NT2/D1 (cell line): ENCODE measurements around the gene TMEM182.

Experiments
- DNase-seq: peaks from one replicate; pipeline ENCODE4 v3.0.0-alpha.2; 2011; ENCODE audit warnings: low read depth, low spot score
- H3K27me3 ChIP-seq: 2 replicates; pipeline ENCODE4 v1.6.0; 2011; ENCODE audit warnings: mild to moderate bottlenecking; ENCODE audit not compliant: insufficient read length, insufficient read depth
- H3K36me3 ChIP-seq: 2 replicates; pipeline ENCODE4 v1.6.1; 2011; ENCODE audit warnings: mild to moderate bottlenecking, low read length, mixed read lengths; ENCODE audit not compliant: insufficient read depth, insufficient read length
- H3K4me1 ChIP-seq: 2 replicates; pipeline ENCODE4 v1.5.1; 2011; ENCODE audit not compliant: insufficient read depth, insufficient read length
- H3K4me3 ChIP-seq: 2 replicates; pipeline ENCODE4 v1.5.1; 2011; ENCODE audit warnings: low read depth; ENCODE audit not compliant: insufficient read length
- H3K9ac ChIP-seq: 2 replicates; pipeline ENCODE4 v1.6.0; 2011; ENCODE audit warnings: low read depth; ENCODE audit not compliant: insufficient read length
- H3K9me3 ChIP-seq: 2 replicates; pipeline ENCODE4 v1.5.1; 2011; ENCODE audit warnings: mild to moderate bottlenecking, low read length; ENCODE audit not compliant: insufficient read depth
- SUZ12 ChIP-seq: IDR thresholded peaks from 2 replicates; pipeline ENCODE4 v1.6.1; 2011; ENCODE audit not compliant: insufficient read length, insufficient read depth; ENCODE audit errors: extremely low read depth
- YY1 ChIP-seq: IDR thresholded peaks from 2 replicates; pipeline ENCODE4 v1.6.1; 2011; ENCODE audit not compliant: insufficient read length, insufficient read depth
- ZNF274 ChIP-seq: IDR thresholded peaks from 2 replicates; pipeline ENCODE4 v1.6.1; 2011; ENCODE audit warnings: mild to moderate bottlenecking, low read depth, low read length

TMEM182 gene

GRCh38 chr2:102832789-102833188 lies 71.0 kb downstream of the TMEM182 start:
- no peaks in the 10 kb centered on the region for H3K9me3 ChIP-seq
- no peaks in the 10 kb centered on the region for H3K27me3 ChIP-seq
- TF ChIP-seq YY1: no peak
- TF ChIP-seq ZNF274: no peak
- no peak for TF ChIP-seq SUZ12
- DNase-seq: no peak
- no peaks in the 10 kb centered on the region for H3K36me3 ChIP-seq
- no peaks in the 10 kb centered on the region for H3K4me1 ChIP-seq
- no peak overlapping the region for H3K4me3 ChIP-seq
- H3K9ac ChIP-seq: no peak overlapping the region

GRCh38 chr2:102834523-102835273 lies 72.9 kb downstream of the TMEM182 start:
- Histone ChIP-seq H3K36me3 (no peaks in the 10 kb centered on the region), H3K4me3 (no peak overlapping the region), H3K9me3 (no peaks in the 10 kb centered on the region), H3K27me3 (no peaks in the 10 kb centered on the region), H3K4me1 (no peaks in the 10 kb centered on the region), H3K9ac (no peak overlapping the region)
- no peak for DNase-seq
- no peak for TF ChIP-seq SUZ12
- TF ChIP-seq YY1: no peak
- TF ChIP-seq ZNF274: no peak

GRCh38 chr2:102837626-102838198 lies 75.9 kb downstream of the TMEM182 start:
- Histone ChIP-seq H3K36me3 (no peaks in the 10 kb centered on the region), H3K9ac (no peak overlapping the region), H3K27me3 (no peaks in the 10 kb centered on the region), H3K4me1 (no peaks in the 10 kb centered on the region), H3K4me3 (no peak overlapping the region), H3K9me3 (no peaks in the 10 kb centered on the region)
- DNase-seq: no peak
- no peak for TF ChIP-seq SUZ12
- no peak for TF ChIP-seq ZNF274
- no peak for TF ChIP-seq YY1

- TF ChIP-seq YY1 (no peak), SUZ12 (no peak), ZNF274 (no peak)
- Histone ChIP-seq H3K36me3 (no peaks in the 10 kb centered on the region), H3K4me1 (no peaks in the 10 kb centered on the region), H3K27me3 (no peaks in the 10 kb centered on the region), H3K9ac (no peak overlapping the region), H3K9me3 (no peaks in the 10 kb centered on the region), H3K4me3 (no peak overlapping the region)
- peak; percentile 48 for DNase-seq
Observed at GRCh38 chr2:102839668-102840388, 78.0 kb downstream of the TMEM182 start.

- TF ChIP-seq YY1: no peak
- TF ChIP-seq SUZ12: no peak
- TF ChIP-seq ZNF274: no peak
- no peaks in the 10 kb centered on the region for H3K36me3 ChIP-seq
- no peaks in the 10 kb centered on the region for H3K27me3 ChIP-seq
- H3K4me3 ChIP-seq: no peak overlapping the region
- no peaks in the 10 kb centered on the region for H3K4me1 ChIP-seq
- peak; percentile 54 for DNase-seq
- H3K9ac ChIP-seq: no peak overlapping the region
- H3K9me3 ChIP-seq: no peaks in the 10 kb centered on the region
Observed at GRCh38 chr2:102841107-102841840, 79.4 kb downstream of the TMEM182 start.

- H3K27me3 ChIP-seq: no peaks in the 10 kb centered on the region
- no peak for DNase-seq
Observed at GRCh38 chr2:102843764-102844443, 82.1 kb downstream of the TMEM182 start.

More at GRCh38 chr2:102843764-102844443, 82.1 kb downstream of the TMEM182 start:
- no peak for TF ChIP-seq ZNF274
- TF ChIP-seq YY1: no peak
- TF ChIP-seq SUZ12: no peak
- Histone ChIP-seq H3K36me3 (no peaks in the 10 kb centered on the region), H3K4me3 (no peak overlapping the region), H3K4me1 (no peaks in the 10 kb centered on the region), H3K9ac (no peak overlapping the region), H3K9me3 (no peaks in the 10 kb centered on the region)
